ENCODE measurements around the gene PRKCE. TPM values are rescaled to one million over a fixed set of nuclear protein-coding genes. Genes with fewer than 3 reads are reported as not detected.

PRKCE gene
- total and polyA plus RNA-seq, 7 experiments from 2014 or later = 1.4 to 37.9 (median 19.5) TPM

- no peaks in the 10 kb centered on the region for H3K4me1 Mint-ChIP-seq
- Histone ChIP-seq H3K4me1 (ENCODE audit: control insufficient read depth in 2 of 2, insufficient read depth in 2 of 2, low read length in 2 of 2) (no peaks in the 10 kb centered on the region), H3K9me3 (ENCODE audit: control insufficient read depth in 2 of 3, low read length in 3 of 3) (no peaks in the 10 kb centered on the region), H3K4me3 (ENCODE audit: low read length) (no peak overlapping the region), H3K27me3 (ENCODE audit: control insufficient read depth in 2 of 2, insufficient read depth in 2 of 2, low read length in 2 of 2) (no peaks in the 10 kb centered on the region), H3K36me3 (ENCODE audit: control insufficient read depth in 2 of 3, insufficient read depth in 3 of 3, low read length in 3 of 3) (no peaks in the 10 kb centered on the region), H3K27ac (ENCODE audit: low read depth, low read length) (no peak overlapping the region)
- H3K27me3 Mint-ChIP-seq = peaks cover 0 to 6% (median 0%) of the 10 kb centered on the region in 5 donors
- ATAC-seq (no peak), DNase-seq (no peak)
- H3K9me3 Mint-ChIP-seq = no peaks in the 10 kb centered on the region
- ChIA-PET POLR2A (no interaction called here), CTCF (no interaction called here)
- intact Hi-C loops (cut with micrococcal nuclease) = no loop called here
- H3K27ac Mint-ChIP-seq = no peak overlapping the region
- H3K4me3 Mint-ChIP-seq = no peak overlapping the region
- H3K36me3 Mint-ChIP-seq = peaks cover 0 to 9% (median 4%) of the 10 kb centered on the region in 5 donors
These were observed 485.0 kb downstream of the PRKCE start for GRCh38 chr2:46136481-46136880.

- no peaks in the 10 kb centered on the region for H3K36me3 ChIP-seq (ENCODE audit: control insufficient read depth in 2 of 3, insufficient read depth in 3 of 3, low read length in 3 of 3)
- intact Hi-C loops (cut with micrococcal nuclease) = no loop called here
- H3K4me1 ChIP-seq (ENCODE audit: control insufficient read depth in 2 of 2, insufficient read depth in 2 of 2, low read length in 2 of 2) = no peaks in the 10 kb centered on the region
- H3K4me3 ChIP-seq (ENCODE audit: low read length) = no peak overlapping the region
- no peak overlapping the region for H3K27ac ChIP-seq (ENCODE audit: low read depth, low read length)
- DNase-seq (no peak), ATAC-seq (no peak)
- CTCF ChIA-PET = no interaction called here
- Mint-ChIP-seq H3K4me1 (no peaks in the 10 kb centered on the region), H3K36me3 (peaks cover 0 to 9% (median 4%) of the 10 kb centered on the region in 5 donors), H3K27ac (no peak overlapping the region), H3K9me3 (no peaks in the 10 kb centered on the region), H3K27me3 (peaks cover 0 to 6% (median 0%) of the 10 kb centered on the region in 5 donors), H3K4me3 (no peak overlapping the region)
- H3K9me3 ChIP-seq (ENCODE audit: control insufficient read depth in 2 of 3, low read length in 3 of 3) = no peaks in the 10 kb centered on the region
- no peaks in the 10 kb centered on the region for H3K27me3 ChIP-seq (ENCODE audit: control insufficient read depth in 2 of 2, insufficient read depth in 2 of 2, low read length in 2 of 2)
- POLR2A ChIA-PET = no interaction called here
These were observed 485.5 kb downstream of the PRKCE start for GRCh38 chr2:46136953-46137352.

GRCh38 chr2:46142546-46143428 is 491.3 kb downstream of the PRKCE start:
- Histone ChIP-seq H3K36me3 (ENCODE audit: control insufficient read depth in 2 of 3, insufficient read depth in 3 of 3, low read length in 3 of 3) (no peaks in the 10 kb centered on the region), H3K4me3 (ENCODE audit: low read length) (no peak overlapping the region), H3K27ac (ENCODE audit: low read depth, low read length) (no peak overlapping the region), H3K4me1 (ENCODE audit: control insufficient read depth in 2 of 2, insufficient read depth in 2 of 2, low read length in 2 of 2) (no peaks in the 10 kb centered on the region), H3K27me3 (ENCODE audit: control insufficient read depth in 2 of 2, insufficient read depth in 2 of 2, low read length in 2 of 2) (no peaks in the 10 kb centered on the region), H3K9me3 (ENCODE audit: control insufficient read depth in 2 of 3, low read length in 3 of 3) (no peaks in the 10 kb centered on the region)
- peaks cover 3 to 22% (median 11%) of the 10 kb centered on the region in 5 donors for H3K36me3 Mint-ChIP-seq
- ChIA-PET CTCF (no interaction called here), POLR2A (no interaction called here)
- peak overlapping the region in 1 of 9 donors; percentile 6 for H3K27ac Mint-ChIP-seq
- intact Hi-C loops (cut with micrococcal nuclease) = loop anchor here in 1 of 2 donors (5.0 kb wide), 1 partner anchor 45 kb away; no protein-coding TSS in a partner anchor
- no peaks in the 10 kb centered on the region for H3K9me3 Mint-ChIP-seq
- DNase-seq (no peak), ATAC-seq (no peak)
- H3K4me1 Mint-ChIP-seq = peaks cover 0 to 30% (median 0%) of the 10 kb centered on the region in 7 donors
- peaks cover 0 to 6% (median 0%) of the 10 kb centered on the region in 5 donors for H3K27me3 Mint-ChIP-seq
- H3K4me3 Mint-ChIP-seq = no peak overlapping the region

- no peaks in the 10 kb centered on the region for H3K27me3 ChIP-seq (ENCODE audit: control insufficient read depth in 2 of 2, insufficient read depth in 2 of 2, low read length in 2 of 2)
- no peak overlapping the region for H3K4me3 Mint-ChIP-seq
- DNase-seq = no peak
- intact Hi-C loops (cut with micrococcal nuclease) = loop anchor here in 1 of 2 donors (5.0 kb wide), 1 partner anchor 44 kb away; no protein-coding TSS in a partner anchor
- peaks cover 0 to 30% (median 0%) of the 10 kb centered on the region in 7 donors for H3K4me1 Mint-ChIP-seq
- no peaks in the 10 kb centered on the region for H3K4me1 ChIP-seq (ENCODE audit: control insufficient read depth in 2 of 2, insufficient read depth in 2 of 2, low read length in 2 of 2)
- no peaks in the 10 kb centered on the region for H3K9me3 Mint-ChIP-seq
- no peak for ATAC-seq
- H3K9me3 ChIP-seq (ENCODE audit: control insufficient read depth in 2 of 3, low read length in 3 of 3) = no peaks in the 10 kb centered on the region
- no peak overlapping the region for H3K27ac Mint-ChIP-seq
- ChIA-PET POLR2A (no interaction called here), CTCF (no interaction called here)
- no peak overlapping the region for H3K27ac ChIP-seq (ENCODE audit: low read depth, low read length)
- peaks cover 0 to 6% (median 0%) of the 10 kb centered on the region in 5 donors for H3K27me3 Mint-ChIP-seq
- no peaks in the 10 kb centered on the region for H3K36me3 ChIP-seq (ENCODE audit: control insufficient read depth in 2 of 3, insufficient read depth in 3 of 3, low read length in 3 of 3)
- peaks cover 3 to 25% (median 11%) of the 10 kb centered on the region in 5 donors for H3K36me3 Mint-ChIP-seq
- H3K4me3 ChIP-seq (ENCODE audit: low read length) = no peak overlapping the region
These were observed 492.1 kb downstream of the PRKCE start for GRCh38 chr2:46143429-46144132.

DNA sequence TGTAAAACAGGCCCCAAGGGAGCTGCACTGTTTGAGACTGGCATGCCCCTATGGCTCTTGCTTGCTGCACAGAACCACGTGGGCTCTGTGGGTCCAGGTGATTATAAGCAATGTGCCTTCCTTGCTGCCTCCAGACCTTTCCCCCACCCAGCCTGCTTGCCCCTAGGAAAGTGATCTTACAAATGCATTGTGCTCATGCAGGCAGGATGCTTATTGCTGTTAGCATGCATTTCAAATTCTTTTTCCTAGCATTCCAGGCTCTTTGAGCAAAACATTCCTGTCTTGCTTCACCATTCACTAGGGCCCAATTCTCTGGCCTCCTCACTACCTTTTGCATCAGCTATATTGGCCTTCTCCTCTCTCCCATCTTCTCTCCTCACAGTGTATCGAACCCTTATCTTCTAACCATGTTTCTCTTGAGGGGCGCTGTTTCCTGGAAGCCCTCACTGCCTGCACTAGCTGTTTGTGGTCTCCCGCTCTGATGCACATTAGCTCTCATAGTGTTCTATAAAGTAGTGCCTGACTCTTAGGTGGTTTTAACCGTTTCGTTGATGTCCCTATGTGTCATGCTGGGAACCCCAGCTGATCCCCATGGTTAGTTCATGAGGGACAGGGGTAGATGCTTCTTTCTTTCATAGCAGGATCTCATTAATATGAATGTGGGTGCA is 492.8 kb downstream of the PRKCE start:
- no peak overlapping the region for H3K4me3 ChIP-seq (ENCODE audit: low read length)
- peaks cover 3 to 28% (median 11%) of the 10 kb centered on the region in 5 donors for H3K36me3 Mint-ChIP-seq
- H3K9me3 Mint-ChIP-seq = no peaks in the 10 kb centered on the region
- H3K4me3 Mint-ChIP-seq = peak overlapping the region in 1 of 10 donors; percentile 10
- H3K36me3 ChIP-seq (ENCODE audit: control insufficient read depth in 2 of 3, insufficient read depth in 3 of 3, low read length in 3 of 3) = no peaks in the 10 kb centered on the region
- DNase-seq (no peak), ATAC-seq (peak; percentile 41)
- intact Hi-C loops (cut with micrococcal nuclease) = loop anchor here in 1 of 2 donors (5.0 kb wide), 1 partner anchor 43 kb away; no protein-coding TSS in a partner anchor
- H3K9me3 ChIP-seq (ENCODE audit: control insufficient read depth in 2 of 3, low read length in 3 of 3) = no peaks in the 10 kb centered on the region
- no peaks in the 10 kb centered on the region for H3K4me1 ChIP-seq (ENCODE audit: control insufficient read depth in 2 of 2, insufficient read depth in 2 of 2, low read length in 2 of 2)
- ChIA-PET CTCF (no interaction called here), POLR2A (no interaction called here)
- no peaks in the 10 kb centered on the region for H3K27me3 ChIP-seq (ENCODE audit: control insufficient read depth in 2 of 2, insufficient read depth in 2 of 2, low read length in 2 of 2)
- H3K27ac Mint-ChIP-seq = peak overlapping the region in 1 of 9 donors; percentile 27
- H3K27me3 Mint-ChIP-seq = peaks cover 0 to 2% (median 0%) of the 10 kb centered on the region in 5 donors
- peaks cover 0 to 30% (median 0%) of the 10 kb centered on the region in 7 donors for H3K4me1 Mint-ChIP-seq
- no peak overlapping the region for H3K27ac ChIP-seq (ENCODE audit: low read depth, low read length)

DNA sequence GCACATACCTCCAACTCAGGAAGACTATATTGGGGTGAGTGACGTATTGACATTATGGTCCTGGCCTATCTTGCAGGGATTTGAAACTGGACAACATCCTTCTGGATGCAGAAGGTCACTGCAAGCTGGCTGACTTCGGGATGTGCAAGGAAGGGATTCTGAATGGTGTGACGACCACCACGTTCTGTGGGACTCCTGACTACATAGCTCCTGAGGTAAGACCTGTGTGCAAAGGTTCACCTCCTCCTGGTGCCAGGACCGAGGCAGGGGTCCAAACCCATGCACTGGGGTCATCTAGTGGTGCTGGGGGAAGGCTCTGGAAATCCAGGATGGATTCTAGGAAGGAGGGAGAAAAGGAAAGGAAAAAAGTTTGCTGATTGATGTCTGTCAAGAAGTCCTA is 493.5 kb downstream of the PRKCE start:
- H3K36me3 Mint-ChIP-seq = peaks cover 3 to 29% (median 11%) of the 10 kb centered on the region in 5 donors
- no peaks in the 10 kb centered on the region for H3K4me1 ChIP-seq (ENCODE audit: control insufficient read depth in 2 of 2, insufficient read depth in 2 of 2, low read length in 2 of 2)
- intact Hi-C loops (cut with micrococcal nuclease) = no loop called here
- no peak overlapping the region for H3K4me3 ChIP-seq (ENCODE audit: low read length)
- no peaks in the 10 kb centered on the region for H3K9me3 Mint-ChIP-seq
- no peak overlapping the region for H3K27ac ChIP-seq (ENCODE audit: low read depth, low read length)
- ATAC-seq = no peak
- H3K27ac Mint-ChIP-seq = no peak overlapping the region
- ChIA-PET POLR2A (no interaction called here), CTCF (interaction anchor here (0.7 kb wide), 1 partner anchor 486 kb away, joined by 3 read pairs; no protein-coding TSS in a partner anchor)
- H3K4me3 Mint-ChIP-seq = no peak overlapping the region
- H3K36me3 ChIP-seq (ENCODE audit: control insufficient read depth in 2 of 3, insufficient read depth in 3 of 3, low read length in 3 of 3) = no peaks in the 10 kb centered on the region
- H3K9me3 ChIP-seq (ENCODE audit: control insufficient read depth in 2 of 3, low read length in 3 of 3) = no peaks in the 10 kb centered on the region
- DNase-seq = no peak
- peaks cover 0 to 2% (median 0%) of the 10 kb centered on the region in 5 donors for H3K27me3 Mint-ChIP-seq
- H3K4me1 Mint-ChIP-seq = peaks cover 0 to 30% (median 0%) of the 10 kb centered on the region in 7 donors
- H3K27me3 ChIP-seq (ENCODE audit: control insufficient read depth in 2 of 2, insufficient read depth in 2 of 2, low read length in 2 of 2) = no peaks in the 10 kb centered on the region
